Fibroblast of the conjunctiva (primary cell): Measurements from ENCODE around the gene SS18L1.

Source experiments
- DNase-seq: peaks from one replicate; pipeline ENCODE4 v3.0.0-alpha.2; 2010; ENCODE audit warnings: low read depth

Gene SS18L1

DNA sequence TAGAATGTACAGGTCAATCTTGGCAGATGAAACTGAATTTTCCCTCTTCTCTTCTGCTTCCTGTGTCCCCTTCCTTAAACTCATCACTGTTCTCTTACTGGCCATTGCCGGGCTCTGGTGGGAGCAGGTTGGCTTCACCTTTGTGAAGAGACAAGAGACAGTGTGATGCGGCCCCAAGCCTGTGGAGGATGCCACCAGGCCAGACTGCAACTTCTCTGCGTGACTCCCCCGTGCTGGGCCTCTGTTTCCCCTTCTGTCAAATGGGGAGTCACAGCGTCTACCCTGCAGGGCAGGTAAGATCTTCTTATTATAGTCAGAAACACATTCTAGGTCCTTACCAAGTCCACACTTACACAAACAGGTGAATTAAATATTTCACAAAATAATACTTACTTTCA lies 23.2 kb upstream of the SS18L1 start:
- DNase-seq, result no peak

DNA sequence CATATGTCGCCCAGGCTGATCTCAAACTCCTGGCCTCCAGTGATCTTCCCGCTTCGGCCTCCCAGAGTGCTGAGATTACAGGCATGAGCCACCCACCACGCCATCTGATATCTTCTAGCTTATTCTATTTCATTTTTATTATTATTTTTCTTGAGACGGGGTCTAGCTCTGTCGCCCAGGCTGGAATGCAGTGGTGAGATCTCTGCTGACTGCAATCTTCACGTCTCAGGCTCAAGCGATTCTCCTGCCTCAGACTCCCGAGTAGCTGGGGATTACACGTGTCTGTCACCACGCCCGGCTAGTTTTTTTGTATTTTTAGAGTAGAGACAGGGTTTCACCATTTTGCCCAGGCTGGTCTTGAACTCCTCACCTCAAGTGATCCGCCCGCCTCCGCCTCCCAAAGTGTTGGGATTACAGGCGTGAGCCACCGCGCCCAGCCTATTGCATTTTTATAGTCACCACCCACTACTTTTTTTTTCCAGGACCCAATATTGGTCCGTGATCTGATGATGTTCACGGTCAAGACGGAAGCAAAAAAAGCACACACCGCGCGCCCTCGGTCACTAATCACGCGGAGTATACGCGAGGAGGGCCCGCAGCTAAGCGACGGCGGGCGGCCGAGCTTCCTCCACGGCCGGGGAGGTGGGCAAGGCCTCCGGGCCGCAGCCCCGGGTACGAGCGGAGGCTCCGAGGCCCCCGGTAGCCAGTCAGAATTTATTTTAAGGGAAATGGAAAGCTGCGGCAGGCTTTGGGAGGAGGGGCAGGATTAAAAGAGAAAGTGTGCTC lies 22.4 kb upstream of the SS18L1 start:
- peak; percentile 26 for DNase-seq

DNA sequence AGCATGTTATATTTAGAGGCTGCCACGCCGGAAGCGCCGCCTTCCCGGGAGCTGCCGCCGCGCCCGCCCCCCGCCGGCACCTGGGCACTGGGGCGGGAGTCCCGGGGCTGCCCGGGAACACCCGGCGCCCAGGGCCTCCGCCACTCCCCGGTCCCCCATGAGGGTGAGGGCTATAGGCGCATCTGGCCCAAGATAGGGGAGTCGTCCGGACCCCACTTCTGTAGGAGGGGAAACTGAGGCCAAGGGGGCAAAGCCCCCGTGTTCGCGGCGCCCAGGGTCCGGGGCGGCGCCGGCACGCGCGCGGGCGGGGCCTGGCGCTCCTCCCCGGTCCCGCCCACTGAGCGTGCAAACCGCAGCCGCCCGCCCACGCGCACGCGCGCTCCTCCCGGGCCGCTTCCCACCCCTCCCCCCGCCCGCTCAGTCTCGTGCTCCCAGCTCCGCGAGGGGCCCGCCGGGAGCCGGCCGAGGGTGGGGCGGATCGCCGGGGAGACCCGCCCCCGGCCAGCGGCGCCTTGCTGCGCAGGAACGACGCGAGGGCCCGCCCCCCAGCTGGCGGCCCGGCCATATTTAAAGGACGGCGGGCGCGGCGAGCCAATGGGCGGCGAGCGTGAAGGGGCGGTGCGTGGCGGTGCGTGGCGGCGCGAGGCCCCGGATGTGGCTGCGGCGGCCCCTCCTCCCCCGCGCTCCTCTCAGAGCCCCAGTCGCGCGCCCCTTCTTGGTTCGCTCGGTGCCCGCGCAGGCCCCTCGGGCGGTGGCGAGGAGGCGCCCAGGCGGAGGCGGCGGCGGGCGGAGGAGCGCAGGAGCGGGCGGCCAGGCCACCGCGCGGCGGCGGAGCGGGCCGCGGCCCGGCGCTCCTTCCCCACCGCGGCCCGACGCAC lies 21.6 kb upstream of the SS18L1 start, which contains the start of gene LSM14B:
TSS of gene LSM14B (plus strand) at position 700 of the 878 bp plus-strand sequence. CDS start 192 bp downstream, outside the sequence.
- DNase-seq, result peak; percentile 94

DNA sequence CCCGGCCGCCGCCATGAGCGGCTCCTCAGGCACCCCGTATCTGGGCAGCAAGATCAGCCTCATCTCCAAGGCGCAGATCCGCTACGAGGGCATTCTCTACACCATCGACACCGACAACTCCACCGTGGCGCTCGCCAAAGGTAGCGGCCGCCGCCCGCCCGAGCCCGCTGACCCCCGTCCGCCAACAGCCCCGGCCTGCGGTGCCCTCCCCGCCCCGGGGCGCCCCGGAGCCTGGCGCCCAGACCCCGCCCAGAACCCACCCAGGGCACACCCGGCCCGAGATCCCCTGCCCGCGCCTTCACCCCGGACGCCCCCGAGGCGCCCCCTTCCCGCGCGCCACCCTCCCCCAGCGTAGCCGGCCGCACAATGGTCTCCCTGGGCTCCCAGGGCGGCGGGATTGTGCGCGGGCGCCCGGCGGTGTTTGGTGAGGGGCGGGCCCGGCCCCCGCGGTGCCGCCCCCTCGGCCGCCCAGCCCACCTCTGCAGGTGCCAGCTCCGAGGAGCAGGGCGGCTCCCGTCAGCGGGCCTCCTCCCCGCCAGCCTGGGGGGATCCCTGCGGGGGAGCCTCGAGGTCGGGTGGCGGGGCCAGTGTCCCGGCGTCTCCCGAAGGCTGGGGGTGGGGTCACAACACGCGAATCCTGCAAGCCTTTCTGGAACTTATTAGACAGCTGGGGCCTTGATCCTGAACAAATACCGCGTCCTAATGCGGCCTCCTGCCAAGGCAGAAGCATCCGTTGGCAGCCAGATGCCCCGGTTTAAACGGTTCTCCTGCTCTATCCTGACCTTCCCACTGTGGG lies 20.7 kb upstream of the SS18L1 start:
- DNase-seq, result peak; percentile 29

GRCh38 chr20:62123450-62124118 lies 20.0 kb upstream of the SS18L1 start:
- DNase-seq, result no peak

- no peak for DNase-seq
Measured at GRCh38 chr20:62126141-62126540, 17.4 kb upstream of the SS18L1 start.

- DNase-seq, result no peak
Measured at GRCh38 chr20:62127799-62128198, 15.8 kb upstream of the SS18L1 start.

DNA sequence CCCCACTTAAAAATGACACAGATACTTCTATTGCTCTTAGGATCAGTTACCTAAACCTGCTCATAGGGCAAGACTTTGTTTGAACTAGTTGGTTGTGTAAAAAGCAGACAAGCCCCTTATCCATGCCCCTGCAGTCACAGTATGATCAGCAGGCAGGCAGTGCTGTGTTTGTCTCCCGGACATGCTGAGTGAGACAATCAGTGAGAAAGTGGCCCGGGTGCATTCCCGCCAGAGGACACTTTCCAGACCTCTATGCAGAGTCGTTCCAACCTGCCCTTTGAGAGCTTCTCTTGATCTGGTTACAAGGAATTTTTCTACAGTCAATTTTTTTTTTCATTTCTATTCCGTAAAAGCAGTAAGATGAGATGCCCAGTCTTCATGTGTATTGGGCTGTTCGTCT lies 15.1 kb upstream of the SS18L1 start:
- no peak for DNase-seq

GRCh38 chr20:62129731-62130531 lies 13.6 kb upstream of the SS18L1 start:
- no peak for DNase-seq

- DNase-seq, result no peak
Measured at GRCh38 chr20:62131560-62132320, 11.8 kb upstream of the SS18L1 start.

- DNase-seq, result no peak
Measured at GRCh38 chr20:62132421-62132820, 11.1 kb upstream of the SS18L1 start.

- DNase-seq, result no peak
Measured at GRCh38 chr20:62133051-62133845, 10.3 kb upstream of the SS18L1 start.

- DNase-seq, result no peak
Measured at GRCh38 chr20:62133864-62134263, 9.7 kb upstream of the SS18L1 start.

- peak; percentile 61 for DNase-seq
Measured at GRCh38 chr20:62134735-62135231, 8.8 kb upstream of the SS18L1 start.

GRCh38 chr20:62135573-62136266 lies 7.8 kb upstream of the SS18L1 start:
- DNase-seq, result no peak

DNA sequence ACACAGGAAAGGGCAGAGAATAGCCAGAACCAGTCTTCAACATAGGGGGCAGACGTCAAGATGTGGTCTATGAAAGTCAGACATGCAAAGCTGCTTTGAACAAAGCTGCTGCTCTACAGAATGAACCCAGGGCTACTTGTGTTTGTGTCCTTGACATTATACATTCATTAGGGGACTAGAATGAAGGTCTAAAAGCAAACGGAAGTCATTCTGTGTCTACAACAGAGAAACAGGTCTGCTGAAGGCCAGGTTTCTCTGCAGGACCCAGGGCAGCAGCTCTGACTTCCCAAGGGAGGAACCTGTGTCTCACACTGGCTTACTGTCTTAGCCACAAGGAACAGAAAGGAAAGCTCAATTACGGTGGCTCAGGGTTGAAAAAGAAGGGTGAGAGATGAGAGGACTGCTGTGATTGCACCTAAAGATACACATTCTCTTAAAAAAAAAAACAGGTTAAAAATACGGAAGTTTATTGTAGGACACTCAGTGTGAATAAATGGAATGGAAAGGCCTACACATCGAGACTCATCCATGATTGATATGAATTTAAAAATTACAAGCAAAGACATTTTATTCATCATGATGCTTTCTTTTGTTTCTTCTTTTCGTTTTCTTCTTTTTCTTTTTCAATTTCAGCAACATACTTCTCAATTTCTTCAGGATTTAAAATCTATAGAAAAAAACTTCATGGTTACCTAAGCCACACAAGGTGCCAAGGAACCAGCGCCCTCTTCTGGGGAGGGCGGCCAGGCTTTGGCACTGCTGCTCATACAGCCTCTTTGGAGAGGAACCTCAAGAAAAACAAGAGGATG lies 7.1 kb upstream of the SS18L1 start:
- DNase-seq, result peak; percentile 57

DNA sequence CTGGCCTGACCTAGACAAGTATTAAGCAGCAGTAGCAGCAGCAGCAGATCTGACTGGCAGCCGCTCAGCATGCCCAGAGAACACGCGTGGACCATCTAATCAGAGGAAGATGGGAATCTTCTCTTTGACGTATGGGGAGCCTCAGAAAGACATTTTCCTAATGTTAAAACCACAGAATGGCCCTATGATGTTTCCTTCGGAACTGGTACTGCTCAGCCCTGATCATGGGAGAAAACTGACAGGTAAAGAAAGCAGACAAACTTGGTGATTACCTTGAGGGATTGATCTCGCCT lies 6.5 kb upstream of the SS18L1 start:
- DNase-seq, result no peak
